GM10266 (cell line): ENCODE data around the gene SLC17A6.

ENCODE experiments used
- DNase-seq: peaks from one replicate; pipeline ENCODE4 v3.0.0; 2012; ENCODE audit errors: extremely low spot score
- CTCF ChIP-seq: IDR thresholded peaks from 2 replicates; pipeline ENCODE4 v1.5.1; 2012; ENCODE audit warnings: mild to moderate bottlenecking, low read depth; ENCODE audit not compliant: control insufficient read depth, insufficient read depth; ENCODE audit errors: missing control alignments

SLC17A6 gene

DNA sequence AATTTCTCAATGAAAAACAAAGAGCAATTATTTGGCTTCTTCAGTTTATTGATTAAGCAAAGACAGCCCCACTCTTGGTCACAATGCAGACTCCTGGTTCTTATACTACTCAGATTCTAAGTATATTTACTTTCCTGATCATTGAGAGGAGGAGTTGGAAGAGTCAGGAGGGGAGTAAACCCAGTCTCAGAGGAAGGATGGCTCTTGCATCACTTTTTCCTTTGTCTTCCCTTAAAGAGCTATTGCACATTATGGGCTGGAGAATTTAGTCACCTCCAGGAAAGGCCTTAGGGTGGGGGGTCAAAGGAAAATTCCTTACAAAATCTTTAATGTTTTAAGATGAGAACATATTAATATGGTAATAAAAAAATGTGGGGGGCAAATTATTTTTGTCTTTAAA lies 8.1 kb downstream of the SLC17A6 start:
- TF ChIP-seq CTCF: no peak
- DNase-seq: no peak

GRCh38 chr11:22347857-22348487 lies 9.8 kb downstream of the SLC17A6 start:
- DNase-seq: no peak
- TF ChIP-seq CTCF: no peak

DNA sequence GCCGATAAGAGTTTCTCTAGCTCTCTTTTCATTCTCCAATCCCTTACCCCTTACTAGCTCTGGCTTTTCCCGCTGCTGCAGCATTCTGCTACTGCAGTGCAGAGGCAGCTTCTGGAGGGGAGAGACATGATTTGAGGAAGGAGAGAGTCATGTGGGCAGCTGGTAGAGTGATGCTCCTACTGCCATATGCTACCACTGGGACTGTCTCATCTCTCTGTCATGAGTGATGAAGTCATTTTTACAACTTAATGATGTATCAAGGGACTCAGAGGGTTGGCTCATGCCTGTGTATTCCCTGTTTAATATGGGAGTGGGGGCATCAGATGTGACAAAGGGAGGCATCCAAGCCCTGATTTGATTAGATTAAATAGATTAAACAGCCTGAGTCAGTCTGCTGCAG lies 11.3 kb downstream of the SLC17A6 start:
- DNase-seq: no peak
- TF ChIP-seq CTCF: no peak

- no peak for TF ChIP-seq CTCF
- no peak for DNase-seq
Measured at GRCh38 chr11:22359295-22359694, 21.1 kb downstream of the SLC17A6 start.

DNA sequence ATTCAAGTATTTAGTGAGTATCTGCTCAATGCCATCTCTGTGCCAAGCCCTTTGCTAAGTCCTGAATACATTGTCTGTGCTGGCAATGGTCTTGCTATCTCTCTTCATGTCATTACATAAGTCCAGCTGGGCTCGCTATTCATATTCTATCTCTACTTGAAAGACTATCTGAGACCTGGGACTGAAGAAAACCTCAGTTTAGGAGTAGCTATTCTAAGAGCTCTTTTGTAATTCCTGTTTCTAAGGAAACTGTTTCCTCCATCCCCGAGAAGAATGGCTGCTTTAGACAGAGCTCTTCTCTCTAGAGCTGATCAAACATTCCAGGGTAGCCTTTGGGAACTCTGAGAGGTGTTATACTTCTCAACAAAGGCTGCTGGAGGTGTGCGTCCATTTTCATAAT lies 33.0 kb downstream of the SLC17A6 start:
- no peak for TF ChIP-seq CTCF
- DNase-seq: no peak

- DNase-seq: no peak
- no peak for TF ChIP-seq CTCF
Measured at GRCh38 chr11:22387126-22387525, 48.9 kb downstream of the SLC17A6 start.

DNA sequence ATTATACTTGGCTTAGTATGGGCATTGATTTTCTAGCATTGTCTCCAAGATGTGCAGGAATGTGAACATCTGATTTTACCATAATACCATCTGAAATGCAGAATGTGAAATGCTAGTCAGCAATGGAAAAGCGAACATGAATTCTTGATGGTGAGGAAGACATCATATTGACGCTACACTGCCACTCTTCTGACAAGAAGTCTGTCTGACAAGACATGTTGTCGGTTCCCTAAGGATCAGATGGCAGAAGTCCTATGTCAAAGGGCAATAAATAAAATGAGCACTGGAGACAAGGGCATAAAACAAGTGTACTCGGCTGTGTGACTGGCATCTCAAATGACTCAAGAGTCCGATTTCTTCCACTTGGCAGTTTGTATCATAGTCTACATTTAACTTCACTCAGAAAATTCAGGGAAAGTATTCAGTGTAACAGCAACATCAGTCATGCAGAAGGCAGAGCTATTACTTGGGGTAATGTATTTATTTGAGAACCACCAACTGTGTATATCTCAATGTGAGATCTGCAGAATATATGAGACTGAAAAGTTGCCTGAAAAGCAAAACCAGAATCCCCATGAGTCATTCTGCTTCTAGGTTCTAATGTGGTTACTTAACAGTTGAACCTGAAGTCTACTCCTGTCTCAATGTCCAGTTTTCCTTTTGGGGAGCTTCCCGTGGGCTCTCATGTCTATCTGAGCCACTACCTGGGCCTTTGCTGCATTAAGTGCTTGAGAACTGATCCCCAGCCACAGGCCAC lies 51.5 kb downstream of the SLC17A6 start:
- no peak for DNase-seq
- TF ChIP-seq CTCF: no peak
